Measurements from ENCODE around the gene NDEL1.

DNA sequence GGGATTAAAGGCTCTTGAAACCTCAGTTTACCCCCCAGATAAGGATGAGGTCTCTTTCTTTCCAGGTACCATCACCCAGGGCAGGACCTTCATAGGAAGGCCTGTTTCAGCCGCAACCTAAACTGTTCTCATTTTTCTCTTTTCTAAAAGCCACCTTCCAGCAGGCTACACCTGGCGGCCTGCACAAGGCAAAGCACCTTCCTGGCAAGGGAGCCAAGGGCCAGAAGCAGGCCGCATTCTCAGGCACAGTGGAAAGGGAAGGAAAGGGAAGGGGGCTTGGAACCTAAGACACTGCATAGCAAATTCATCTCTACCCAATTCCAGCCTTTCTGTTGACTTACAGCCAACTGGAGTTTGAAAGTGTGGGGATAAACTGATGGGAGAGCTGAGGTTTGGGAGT, 8.9 kb upstream of the NDEL1 start:
- TF ChIP-seq POLR2A (IDR thresholded peaks at IDR 0.05), result no peak
- TF ChIP-seq, protein P1, sequence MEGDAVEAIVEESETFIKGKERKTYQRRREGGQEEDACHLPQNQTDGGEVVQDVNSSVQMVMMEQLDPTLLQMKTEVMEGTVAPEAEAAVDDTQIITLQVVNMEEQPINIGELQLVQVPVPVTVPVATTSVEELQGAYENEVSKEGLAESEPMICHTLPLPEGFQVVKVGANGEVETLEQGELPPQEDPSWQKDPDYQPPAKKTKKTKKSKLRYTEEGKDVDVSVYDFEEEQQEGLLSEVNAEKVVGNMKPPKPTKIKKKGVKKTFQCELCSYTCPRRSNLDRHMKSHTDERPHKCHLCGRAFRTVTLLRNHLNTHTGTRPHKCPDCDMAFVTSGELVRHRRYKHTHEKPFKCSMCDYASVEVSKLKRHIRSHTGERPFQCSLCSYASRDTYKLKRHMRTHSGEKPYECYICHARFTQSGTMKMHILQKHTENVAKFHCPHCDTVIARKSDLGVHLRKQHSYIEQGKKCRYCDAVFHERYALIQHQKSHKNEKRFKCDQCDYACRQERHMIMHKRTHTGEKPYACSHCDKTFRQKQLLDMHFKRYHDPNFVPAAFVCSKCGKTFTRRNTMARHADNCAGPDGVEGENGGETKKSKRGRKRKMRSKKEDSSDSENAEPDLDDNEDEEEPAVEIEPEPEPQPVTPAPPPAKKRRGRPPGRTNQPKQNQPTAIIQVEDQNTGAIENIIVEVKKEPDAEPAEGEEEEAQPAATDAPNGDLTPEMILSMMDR (IDR thresholded peaks at IDR 0.05 in 8 of 11, conservative IDR thresholded peaks at IDR 0.05 in 3 of 11), result no peak
- no peak for TF ChIP-seq POLR2AphosphoS5 (IDR thresholded peaks at IDR 0.05)

Measured in spleen (tissue), 7 donors.